CD14-positive monocyte (primary cell): ENCODE data around the gene CST9. TPM values are rescaled to one million over a fixed set of nuclear protein-coding genes. Genes with fewer than 3 reads are reported as not detected.
A peak's percentile ranks its signal among the peaks of the same experiment; 100 is the strongest.
"Not testable (repeated sequence)": the region's sequence is repeated elsewhere in the genome, so short reads cannot be mapped to it uniquely, and the experiment has no call there.

ENCODE experiments used
- DNase-seq, 3 donors: peaks; one replicate each; pipeline ENCODE4 v3.0.0-alpha.2; 2011 to 2022
- H2AFZ ChIP-seq: 2 replicates; pipeline ENCODE4 v1.6.0; 2012; ENCODE audit warnings: mild to moderate bottlenecking, low read depth, low read length, inconsistent platforms; ENCODE audit not compliant: insufficient read depth, poor library complexity, severe bottlenecking
- H3K27ac ChIP-seq, 2 donors: 1 replicate in 1 of 2; 2 replicates in 1 of 2; pipeline ENCODE4 v1.5.1; 2012 to 2013; ENCODE audit warnings: low read length in 2 of 2, control low read depth in 1 of 2, inconsistent platforms in 1 of 2, low read depth in 1 of 2, mild to moderate bottlenecking in 1 of 2
- H3K27me3 ChIP-seq, 2 donors: one replicate each; pipeline versions ENCODE4 v1.6.0 to v1.6.1; 2011 to 2013; ENCODE audit warnings: low read length in 2 of 2; ENCODE audit not compliant: control insufficient read depth in 2 of 2, insufficient read depth in 2 of 2
- H3K36me3 ChIP-seq, 2 donors: replicated peaks in 1 of 2; 1 replicate in 1 of 2; 2 replicates in 1 of 2; pipeline versions ENCODE4 v1.5.1 to v1.6.1; 2012 to 2013; ENCODE audit warnings: low read length in 2 of 2, control low read depth in 1 of 2, inconsistent platforms in 1 of 2, mild to moderate bottlenecking in 1 of 2; ENCODE audit not compliant: insufficient read depth in 2 of 2, control insufficient read depth in 1 of 2
- H3K4me1 ChIP-seq, 2 donors: 1 replicate in 1 of 2; 2 replicates in 1 of 2; pipeline versions ENCODE4 v1.5.1 to v1.6.1; 2012 to 2013; ENCODE audit warnings: low read length in 2 of 2, control low read depth in 1 of 2, inconsistent platforms in 1 of 2, mild to moderate bottlenecking in 1 of 2, moderate library complexity in 1 of 2; ENCODE audit not compliant: insufficient read depth in 2 of 2, control insufficient read depth in 1 of 2
- H3K4me2 ChIP-seq: replicated peaks from 2 replicates; pipeline ENCODE3; 2012; ENCODE audit warnings: low read length, moderate library complexity, mild to moderate bottlenecking; ENCODE audit not compliant: poor library complexity, severe bottlenecking; ENCODE audit errors: extremely low read depth
- H3K4me3 ChIP-seq, 3 experiments: fragments of 200-600 bp in 1 of 3; sonication (generic) in 1 of 3; replicated peaks in 1 of 3; 1 replicate in 2 of 3; 2 replicates in 1 of 3; pipeline ENCODE4 v1.5.1; 2011 to 2013; ENCODE audit warnings: low read length in 3 of 3, mild to moderate bottlenecking in 3 of 3, control low read depth in 2 of 3, low read depth in 2 of 3, inconsistent platforms in 1 of 3, moderate library complexity in 1 of 3
- H3K79me2 ChIP-seq: 2 replicates; pipeline ENCODE4 v1.6.0; 2012; ENCODE audit warnings: mild to moderate bottlenecking, control low read depth, inconsistent platforms, low read length, moderate library complexity; ENCODE audit not compliant: insufficient read depth
- H3K9ac ChIP-seq: 2 replicates; pipeline ENCODE4 v1.6.0; 2017; ENCODE audit warnings: low read length, mild to moderate bottlenecking; ENCODE audit not compliant: insufficient read depth, poor library complexity, severe bottlenecking
- H3K9me3 ChIP-seq, 2 donors: replicated peaks in 1 of 2; 1 replicate in 1 of 2; 2 replicates in 1 of 2; pipeline versions ENCODE4 v1.5.1 to v1.6.1; 2012 to 2013; ENCODE audit warnings: low read length in 2 of 2, control low read depth in 1 of 2; ENCODE audit not compliant: control insufficient read depth in 1 of 2, insufficient read depth in 1 of 2
- H4K20me1 ChIP-seq: 2 replicates; pipeline ENCODE4 v1.6.0; 2012; ENCODE audit warnings: mild to moderate bottlenecking, low read length, control low read depth, moderate library complexity; ENCODE audit not compliant: insufficient read depth
- H3K27ac Mint-ChIP-seq, 7 donors: one replicate each; pipeline ENCODE4 v1.8.0; 2020; ENCODE audit warnings: mild to moderate bottlenecking in 7 of 7, mixed read lengths in 7 of 7, moderate library complexity in 6 of 7, inconsistent platforms in 2 of 7
- H3K27me3 Mint-ChIP-seq, 3 donors: one replicate each; pipeline ENCODE4 v1.8.0; 2021 to 2022; ENCODE audit warnings: low read depth in 3 of 3, mild to moderate bottlenecking in 3 of 3, mixed read lengths in 3 of 3, moderate library complexity in 3 of 3, inconsistent platforms in 1 of 3
- H3K36me3 Mint-ChIP-seq, 2 donors: one replicate each; pipeline ENCODE4 v1.8.0; 2020; ENCODE audit warnings: mixed read lengths in 2 of 2, inconsistent platforms in 1 of 2, mild to moderate bottlenecking in 1 of 2
- H3K4me1 Mint-ChIP-seq: one replicate; pipeline ENCODE4 v1.8.0; 2020; ENCODE audit warnings: mild to moderate bottlenecking, mixed read lengths
- H3K4me3 Mint-ChIP-seq, 2 donors: one replicate each; pipeline ENCODE4 v1.8.0; 2020; ENCODE audit warnings: mild to moderate bottlenecking in 2 of 2, mixed read lengths in 2 of 2, moderate library complexity in 1 of 2
- H3K9me3 Mint-ChIP-seq, 7 donors: one replicate each; pipeline ENCODE4 v1.8.0; 2020 to 2022; ENCODE audit warnings: mixed read lengths in 7 of 7, mild to moderate bottlenecking in 6 of 7, moderate library complexity in 6 of 7, inconsistent platforms in 2 of 7
- CTCF ChIP-seq: fragments of 200-600 bp; IDR thresholded peaks from one replicate; pipeline ENCODE4 v1.8.0; 2022; ENCODE audit warnings: antibody characterized with exemption, mild to moderate bottlenecking
- WGBS: methylation state at CpG from one replicate; pipeline ENCODE4 v1.1.5; 2013; ENCODE audit warnings: missing lambda C conversion rate; ENCODE audit not compliant: insufficient coverage; 5-methylcytosine and 5-hydroxymethylcytosine counted together
- intact Hi-C, 2 donors: fragments of 100-400 bp; cut with micrococcal nuclease; formaldehyde crosslinking; loops; one replicate each; pipeline versions ENCODE4 v1.15.0 to v1.15.1; 2023
- polyA plus RNA-seq, 3 donors: library from polyadenylated mRNA; depleted of rRNA in 1 of 3; unstranded in 2 of 3; stranded (reverse) in 1 of 3; fragments of 300-500 nt in 2 of 3; fragments of >200 nt in 1 of 3; fragmentation: Illumina TruSeq in 2 of 3; gene quantifications; 1 replicate in 2 of 3; 2 replicates in 1 of 3; pipeline ENCODE4 v1.2.3, GENCODE V29; 2012 to 2021

CST9 gene
- polyA plus RNA-seq, 3 donors, result 0.13 TPM; not detected in 2

GRCh38 chr20:23636908-23637281 is 31.2 kb upstream of the CST9 start:
- peaks cover 38% of the 10 kb centered on the region for H3K79me2 ChIP-seq
- H3K27me3 Mint-ChIP-seq, result peaks cover 0 to 4% (median 0%) of the 10 kb centered on the region in 3 donors
- TF ChIP-seq CTCF, result no peak
- H3K9me3 Mint-ChIP-seq, result peaks cover 0 to 2% (median 0%) of the 10 kb centered on the region in 7 donors
- peaks cover 53% of the 10 kb centered on the region for H4K20me1 ChIP-seq
- peak overlapping the region; percentile 43 to 91 (median 81) for H3K27ac Mint-ChIP-seq
- H3K4me2 ChIP-seq, result peak overlapping the region; percentile 87
- H2AFZ ChIP-seq, result peak overlapping the region; percentile 86
- H3K27ac ChIP-seq, result peak overlapping the region; percentile 21 to 88
- intact Hi-C loops, result no loop called here
- peaks cover 35 to 48% of the 10 kb centered on the region in 2 donors for H3K36me3 Mint-ChIP-seq
- H3K4me1 ChIP-seq, result peaks cover 83 to 90% of the 10 kb centered on the region in 2 donors
- DNase-seq, result no peak
- 10% methylated on average over 2 of the region's 4 CpGs for WGBS
- peaks cover 29 to 38% of the 10 kb centered on the region in 2 donors for H3K36me3 ChIP-seq
- peak overlapping the region; percentile 87 to 97 (median 91) for H3K4me3 ChIP-seq
- peak overlapping the region; percentile 89 to 97 for H3K4me3 Mint-ChIP-seq
- H3K27me3 ChIP-seq, result no peaks in the 10 kb centered on the region
- H3K9me3 ChIP-seq, result no peaks in the 10 kb centered on the region
- H3K4me1 Mint-ChIP-seq, result peaks cover 86% of the 10 kb centered on the region
- peak overlapping the region; percentile 86 for H3K9ac ChIP-seq

- Mint-ChIP-seq H3K9me3 (peaks cover 0 to 2% (median 0%) of the 10 kb centered on the region in 7 donors), H3K4me1 (peaks cover 86% of the 10 kb centered on the region), H3K27ac (peak overlapping the region in 6 of 7 donors; percentile 62 to 91 (median 81)), H3K36me3 (peaks cover 38 to 51% of the 10 kb centered on the region in 2 donors), H3K4me3 (peak overlapping the region; percentile 89 to 97), H3K27me3 (peaks cover 0 to 4% (median 0%) of the 10 kb centered on the region in 3 donors)
- TF ChIP-seq CTCF, result no peak
- DNase-seq, result no peak
- peaks cover 30 to 44% of the 10 kb centered on the region in 2 donors for H3K36me3 ChIP-seq
- H2AFZ ChIP-seq, result no peak overlapping the region
- WGBS, result 95% methylated on average over 11 of the region's 19 CpGs
- H3K27ac ChIP-seq, result peak overlapping the region in 1 of 2 donors; percentile 88
- H3K9ac ChIP-seq, result peak overlapping the region; percentile 86
- H4K20me1 ChIP-seq, result peaks cover 59% of the 10 kb centered on the region
- no peaks in the 10 kb centered on the region for H3K9me3 ChIP-seq
- H3K4me1 ChIP-seq, result peaks cover 83 to 90% of the 10 kb centered on the region in 2 donors
- H3K79me2 ChIP-seq, result peaks cover 38% of the 10 kb centered on the region
- no peaks in the 10 kb centered on the region for H3K27me3 ChIP-seq
- H3K4me2 ChIP-seq, result peak overlapping the region; percentile 87
- intact Hi-C loops, result no loop called here
- H3K4me3 ChIP-seq, result peak overlapping the region; percentile 87 to 97 (median 91)
Measured at GRCh38 chr20:23636182-23636907, 30.6 kb upstream of the CST9 start.

GRCh38 chr20:23635768-23636090 is 30.0 kb upstream of the CST9 start:
- Histone ChIP-seq H3K9ac (peak overlapping the region; percentile 86), H4K20me1 (peaks cover 59% of the 10 kb centered on the region), H3K4me3 (peak overlapping the region; percentile 87 to 97 (median 91)), H3K27ac (peak overlapping the region in 1 of 2 donors; percentile 88), H3K4me2 (peak overlapping the region; percentile 87), H3K79me2 (peaks cover 38% of the 10 kb centered on the region), H3K4me1 (peaks cover 79 to 86% of the 10 kb centered on the region in 2 donors), H3K36me3 (peaks cover 31 to 46% of the 10 kb centered on the region in 2 donors)
- H3K9me3 Mint-ChIP-seq, H3K27me3 ChIP-seq, H2AFZ ChIP-seq, DNase-seq, H3K27me3 Mint-ChIP-seq, intact Hi-C loops, H3K9me3 ChIP-seq: not testable (repeated sequence)
- Mint-ChIP-seq H3K36me3 (peaks cover 40 to 54% of the 10 kb centered on the region in 2 donors), H3K4me3 (peak overlapping the region; percentile 89 to 97), H3K4me1 (peaks cover 82% of the 10 kb centered on the region), H3K27ac (peak overlapping the region in 1 of 7 donors; percentile 66)
- WGBS, result no CpG with 5 or more reads among the region's 2 CpGs
